Measurements from ENCODE around the gene TRMT44. TPM values are rescaled to one million over a fixed set of nuclear protein-coding genes. Genes with fewer than 3 reads are reported as not detected.

The TRMT44 gene
- polyA plus RNA-seq, 1 experiment: 7.0 TPM

GRCh38 chr4:8504279-8505007 lies 63.9 kb downstream of the TRMT44 start:
- no peak for DNase-seq (ENCODE audit: low read depth, low spot score)
- peaks cover 26% of the 10 kb centered on the region for H3K27me3 ChIP-seq (ENCODE audit: control insufficient read depth, insufficient read depth, low read length)
- ChIA-PET POLR2A (no interaction called here), CTCF (no interaction called here)
- no peak for TF ChIP-seq CTCF (IDR thresholded peaks at IDR 0.05; ENCODE audit: low read depth, low read length)
- peaks cover 8% of the 10 kb centered on the region; the same call in 1 of the 2 replicates for H3K9me3 ChIP-seq (ENCODE audit: control insufficient read depth, insufficient read depth, low read length)
- H3K4me3 ChIP-seq (ENCODE audit: low read depth, low read length): no peak overlapping the region
- H3K27ac ChIP-seq (ENCODE audit: low read depth, low read length): no peak overlapping the region

- no peak for DNase-seq (ENCODE audit: low read depth, low spot score)
- ChIA-PET POLR2A (no interaction called here), CTCF (no interaction called here)
- Histone ChIP-seq H3K27me3 (ENCODE audit: control insufficient read depth, insufficient read depth, low read length) (peaks cover 23% of the 10 kb centered on the region), H3K4me3 (ENCODE audit: low read depth, low read length) (no peak overlapping the region), H3K27ac (ENCODE audit: low read depth, low read length) (no peak overlapping the region), H3K9me3 (ENCODE audit: control insufficient read depth, insufficient read depth, low read length) (peaks cover 8% of the 10 kb centered on the region; the same call in 1 of the 2 replicates)
- no peak for TF ChIP-seq CTCF (IDR thresholded peaks at IDR 0.05; ENCODE audit: low read depth, low read length)
Observed at GRCh38 chr4:8505229-8505628, 64.7 kb downstream of the TRMT44 start.

- Histone ChIP-seq H3K9me3 (ENCODE audit: control insufficient read depth, insufficient read depth, low read length) (peaks cover 8% of the 10 kb centered on the region; the same call in 1 of the 2 replicates), H3K27me3 (ENCODE audit: control insufficient read depth, insufficient read depth, low read length) (peaks cover 23% of the 10 kb centered on the region), H3K4me3 (ENCODE audit: low read depth, low read length) (no peak overlapping the region), H3K27ac (ENCODE audit: low read depth, low read length) (no peak overlapping the region)
- POLR2A ChIA-PET: no interaction called here
- TF ChIP-seq CTCF (IDR thresholded peaks at IDR 0.05; ENCODE audit: low read depth, low read length): no peak
- CTCF ChIA-PET: no interaction called here
- DNase-seq (ENCODE audit: low read depth, low spot score): no peak
Observed at GRCh38 chr4:8506006-8506372, 65.4 kb downstream of the TRMT44 start.

- H3K27me3 ChIP-seq (ENCODE audit: control insufficient read depth, insufficient read depth, low read length): peaks cover 19% of the 10 kb centered on the region
- H3K9me3 ChIP-seq (ENCODE audit: control insufficient read depth, insufficient read depth, low read length): peaks cover 8% of the 10 kb centered on the region; the same call in 1 of the 2 replicates
- ChIA-PET POLR2A (no interaction called here), CTCF (no interaction called here)
- no peak overlapping the region for H3K4me3 ChIP-seq (ENCODE audit: low read depth, low read length)
- no peak for TF ChIP-seq CTCF (IDR thresholded peaks at IDR 0.05; ENCODE audit: low read depth, low read length)
- DNase-seq (ENCODE audit: low read depth, low spot score): peak; percentile 39
- peak overlapping the region; percentile 73 for H3K27ac ChIP-seq (ENCODE audit: low read depth, low read length)
Observed at GRCh38 chr4:8506373-8507195, 66.0 kb downstream of the TRMT44 start.

GRCh38 chr4:8507196-8507570 lies 66.6 kb downstream of the TRMT44 start:
- no peak for TF ChIP-seq CTCF (IDR thresholded peaks at IDR 0.05; ENCODE audit: low read depth, low read length)
- peak overlapping the region; percentile 73 for H3K27ac ChIP-seq (ENCODE audit: low read depth, low read length)
- ChIA-PET POLR2A (no interaction called here), CTCF (no interaction called here)
- H3K9me3 ChIP-seq (ENCODE audit: control insufficient read depth, insufficient read depth, low read length): peaks cover 8% of the 10 kb centered on the region; the same call in 1 of the 2 replicates
- DNase-seq (ENCODE audit: low read depth, low spot score): no peak
- peaks cover 18% of the 10 kb centered on the region for H3K27me3 ChIP-seq (ENCODE audit: control insufficient read depth, insufficient read depth, low read length)
- H3K4me3 ChIP-seq (ENCODE audit: low read depth, low read length): no peak overlapping the region

Data from AG04450 (cell line).